ENCODE results near the gene TLR10. TPM values are rescaled to one million over a fixed set of nuclear protein-coding genes. Genes with fewer than 3 reads are reported as not detected.
"Not testable (repeated sequence)": the region's sequence is repeated elsewhere in the genome, so short reads cannot be mapped to it uniquely, and the experiment has no call there.

TLR10 gene
- polyA plus RNA-seq, 1 of the 3 experiments (the other 2 are of a cell fraction) = not detected

DNA sequence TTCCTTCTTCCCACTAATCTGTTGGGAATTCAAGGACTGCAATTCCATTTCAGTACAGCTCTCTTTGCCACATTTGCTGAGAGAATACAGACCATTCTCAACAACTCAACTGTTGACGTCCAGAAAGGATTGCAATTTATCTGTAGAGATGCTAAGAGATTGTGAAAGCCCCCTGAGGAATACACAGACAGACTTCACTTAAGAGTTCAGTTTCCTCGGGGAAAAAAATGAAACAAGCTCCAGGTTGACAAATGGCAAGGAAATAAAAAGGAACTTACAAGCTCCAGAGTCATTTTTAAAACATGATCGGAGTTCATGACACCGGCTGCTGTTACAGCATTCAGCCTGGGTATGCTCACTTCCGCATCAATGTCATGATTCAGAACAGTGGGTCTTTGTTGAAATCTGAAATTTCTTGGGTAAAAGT lies 13.8 kb downstream of the TLR10 start:
- H3K27me3 ChIP-seq (ENCODE audit: insufficient read depth) = no peaks in the 10 kb centered on the region; the same call in 1 of the 2 replicates
- no peaks in the 10 kb centered on the region for H3K79me2 ChIP-seq (ENCODE audit: insufficient read depth)
- H3K9ac ChIP-seq = no peak overlapping the region
- 56% methylated on average over 5 of the region's 5 CpGs for WGBS (ENCODE audit: low lambda C conversion rate)
- H3F3A ChIP-seq (replicated peaks; ENCODE audit: insufficient read depth) = no peaks in the 10 kb centered on the region
- no peak overlapping the region for H3K4me2 ChIP-seq
- CTCF ChIA-PET = interaction anchor here (0.6 to 4.5 kb wide), 5 partner anchors 9 to 36 kb away, joined by 3 to 37 read pairs (median 4); partner anchors contain the start of genes TLR1 and TLR10
- no peak for DNase-seq
- H3K4me3 ChIP-seq (ENCODE audit: low read depth in 2 of 2, low read length in 1 of 2) = no peak overlapping the region
- no peaks in the 10 kb centered on the region for H3K4me1 ChIP-seq (ENCODE audit: control insufficient read depth in 1 of 2, insufficient read depth in 2 of 2, low read depth in 1 of 2, low read length in 1 of 2)
- no peak for TF ChIP-seq FOSL2 (IDR thresholded peaks at IDR 0.05; ENCODE audit: borderline replicate concordance, low read depth)
- no peaks in the 10 kb centered on the region for H4K20me1 ChIP-seq (ENCODE audit: insufficient read depth)
- H3K36me3 ChIP-seq (replicated peaks in 1 of 2; ENCODE audit: control insufficient read depth in 1 of 2, insufficient read depth in 2 of 2, low read length in 1 of 2) = no peaks in the 10 kb centered on the region
- H3K9me2 ChIP-seq = no peaks in the 10 kb centered on the region
- no peaks in the 10 kb centered on the region for H3K9me3 ChIP-seq
- peak overlapping the region; percentile 36; the same call in 1 of the 2 replicates for H2AFZ ChIP-seq (ENCODE audit: low read depth)
- POLR2A ChIA-PET = no interaction called here
- H3K27ac ChIP-seq (ENCODE audit: low read depth in 2 of 2, low read length in 1 of 2) = no peak overlapping the region

DNA sequence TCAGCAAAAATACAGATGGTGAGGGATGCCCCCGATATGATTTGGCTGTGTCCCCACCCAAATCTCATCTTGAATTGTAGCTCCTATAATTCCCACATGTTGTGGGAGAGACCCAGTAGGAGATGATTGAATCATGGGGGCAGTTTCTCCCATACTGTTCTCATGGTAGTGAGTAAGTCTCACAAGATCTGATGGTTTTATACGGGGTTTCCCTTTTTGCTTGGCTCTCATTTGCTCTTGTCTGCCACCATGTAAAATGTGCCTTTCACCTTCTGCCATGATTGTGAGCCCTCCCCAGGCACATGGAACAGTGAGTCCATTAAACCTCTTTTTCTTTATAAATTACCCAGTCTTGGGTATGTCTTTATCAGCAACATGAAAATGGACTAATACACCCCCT lies 15.8 kb downstream of the TLR10 start:
- WGBS (ENCODE audit: low lambda C conversion rate) = 95% methylated on average over 2 of the region's 2 CpGs
- H3K4me3 ChIP-seq (ENCODE audit: low read depth in 2 of 2, low read length in 1 of 2); H3K36me3 ChIP-seq (replicated peaks in 1 of 2; ENCODE audit: control insufficient read depth in 1 of 2, insufficient read depth in 2 of 2, low read length in 1 of 2); H3K4me1 ChIP-seq (ENCODE audit: control insufficient read depth in 1 of 2, insufficient read depth in 2 of 2, low read depth in 1 of 2, low read length in 1 of 2); H4K20me1 ChIP-seq (ENCODE audit: insufficient read depth); H3K9me3 ChIP-seq; H3K27me3 ChIP-seq (ENCODE audit: insufficient read depth); H2AFZ ChIP-seq (ENCODE audit: low read depth); H3F3A ChIP-seq (replicated peaks; ENCODE audit: insufficient read depth); H3K27ac ChIP-seq (ENCODE audit: low read depth in 2 of 2, low read length in 1 of 2); POLR2A ChIA-PET; H3K79me2 ChIP-seq (ENCODE audit: insufficient read depth); H3K9ac ChIP-seq; H3K4me2 ChIP-seq; DNase-seq; H3K9me2 ChIP-seq: not testable (repeated sequence)
- CTCF ChIA-PET = interaction anchor here (1.6 kb wide), 1 partner anchor 16 kb away, joined by 10 read pairs; the partner anchor contains the start of gene TLR10

DNA sequence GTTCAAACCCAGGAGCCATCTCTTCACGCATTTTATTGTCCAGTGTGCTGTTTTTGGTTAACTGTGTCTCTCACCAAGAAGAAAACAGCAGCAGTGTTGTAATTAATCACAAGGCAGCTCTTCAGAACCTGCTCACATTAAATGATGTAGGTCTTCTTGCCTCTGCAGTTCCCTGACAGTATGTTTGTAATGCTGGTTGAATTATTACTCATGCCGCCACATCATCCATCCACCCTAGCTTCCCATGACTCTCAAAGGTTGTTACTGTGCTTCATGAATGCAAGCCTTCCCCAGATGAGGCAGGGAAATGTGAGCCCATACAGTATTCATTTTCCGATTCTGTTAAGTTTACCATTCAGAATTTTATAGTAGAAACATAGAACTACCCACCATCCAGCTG lies 17.4 kb downstream of the TLR10 start:
- Histone ChIP-seq H3K36me3 (replicated peaks in 1 of 2; ENCODE audit: control insufficient read depth in 1 of 2, insufficient read depth in 2 of 2, low read length in 1 of 2) (no peaks in the 10 kb centered on the region), H4K20me1 (ENCODE audit: insufficient read depth) (no peaks in the 10 kb centered on the region), H3K9me2 (no peaks in the 10 kb centered on the region), H3K4me3 (ENCODE audit: low read depth in 2 of 2, low read length in 1 of 2) (no peak overlapping the region), H3K9me3 (no peaks in the 10 kb centered on the region), H3F3A (replicated peaks; ENCODE audit: insufficient read depth) (no peaks in the 10 kb centered on the region), H3K4me1 (ENCODE audit: control insufficient read depth in 1 of 2, insufficient read depth in 2 of 2, low read depth in 1 of 2, low read length in 1 of 2) (no peaks in the 10 kb centered on the region), H3K4me2 (no peak overlapping the region), H3K27ac (ENCODE audit: low read depth in 2 of 2, low read length in 1 of 2) (no peak overlapping the region), H3K9ac (no peak overlapping the region), H3K79me2 (ENCODE audit: insufficient read depth) (no peaks in the 10 kb centered on the region), H3K27me3 (ENCODE audit: insufficient read depth) (no peaks in the 10 kb centered on the region), H2AFZ (ENCODE audit: low read depth) (no peak overlapping the region)
- CTCF ChIA-PET = interaction anchor here (0.6 to 2.1 kb wide), 6 partner anchors 17 to 586 kb away, joined by 3 to 10 read pairs (median 6); partner anchors contain the start of genes TLR1 and TLR10
- TF ChIP-seq NRF1 (IDR thresholded peaks at IDR 0.05; ENCODE audit: low read depth, low read length) (no peak), EZH2phosphoT487 (IDR thresholded peaks at IDR 0.05; ENCODE audit: borderline replicate concordance, low read depth) (no peak), NFIC (IDR thresholded peaks at IDR 0.05; ENCODE audit: borderline replicate concordance) (no peak), RAD21 (IDR thresholded peaks at IDR 0.05; ENCODE audit: low read length) (no peak), FOSL2 (IDR thresholded peaks at IDR 0.05; ENCODE audit: borderline replicate concordance, low read depth) (no peak)
- TF ChIP-seq, protein P1, sequence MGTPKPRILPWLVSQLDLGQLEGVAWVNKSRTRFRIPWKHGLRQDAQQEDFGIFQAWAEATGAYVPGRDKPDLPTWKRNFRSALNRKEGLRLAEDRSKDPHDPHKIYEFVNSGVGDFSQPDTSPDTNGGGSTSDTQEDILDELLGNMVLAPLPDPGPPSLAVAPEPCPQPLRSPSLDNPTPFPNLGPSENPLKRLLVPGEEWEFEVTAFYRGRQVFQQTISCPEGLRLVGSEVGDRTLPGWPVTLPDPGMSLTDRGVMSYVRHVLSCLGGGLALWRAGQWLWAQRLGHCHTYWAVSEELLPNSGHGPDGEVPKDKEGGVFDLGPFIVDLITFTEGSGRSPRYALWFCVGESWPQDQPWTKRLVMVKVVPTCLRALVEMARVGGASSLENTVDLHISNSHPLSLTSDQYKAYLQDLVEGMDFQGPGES (IDR thresholded peaks at IDR 0.05; ENCODE audit: low read depth, low read length) = no peak
- TF ChIP-seq, protein P2, sequence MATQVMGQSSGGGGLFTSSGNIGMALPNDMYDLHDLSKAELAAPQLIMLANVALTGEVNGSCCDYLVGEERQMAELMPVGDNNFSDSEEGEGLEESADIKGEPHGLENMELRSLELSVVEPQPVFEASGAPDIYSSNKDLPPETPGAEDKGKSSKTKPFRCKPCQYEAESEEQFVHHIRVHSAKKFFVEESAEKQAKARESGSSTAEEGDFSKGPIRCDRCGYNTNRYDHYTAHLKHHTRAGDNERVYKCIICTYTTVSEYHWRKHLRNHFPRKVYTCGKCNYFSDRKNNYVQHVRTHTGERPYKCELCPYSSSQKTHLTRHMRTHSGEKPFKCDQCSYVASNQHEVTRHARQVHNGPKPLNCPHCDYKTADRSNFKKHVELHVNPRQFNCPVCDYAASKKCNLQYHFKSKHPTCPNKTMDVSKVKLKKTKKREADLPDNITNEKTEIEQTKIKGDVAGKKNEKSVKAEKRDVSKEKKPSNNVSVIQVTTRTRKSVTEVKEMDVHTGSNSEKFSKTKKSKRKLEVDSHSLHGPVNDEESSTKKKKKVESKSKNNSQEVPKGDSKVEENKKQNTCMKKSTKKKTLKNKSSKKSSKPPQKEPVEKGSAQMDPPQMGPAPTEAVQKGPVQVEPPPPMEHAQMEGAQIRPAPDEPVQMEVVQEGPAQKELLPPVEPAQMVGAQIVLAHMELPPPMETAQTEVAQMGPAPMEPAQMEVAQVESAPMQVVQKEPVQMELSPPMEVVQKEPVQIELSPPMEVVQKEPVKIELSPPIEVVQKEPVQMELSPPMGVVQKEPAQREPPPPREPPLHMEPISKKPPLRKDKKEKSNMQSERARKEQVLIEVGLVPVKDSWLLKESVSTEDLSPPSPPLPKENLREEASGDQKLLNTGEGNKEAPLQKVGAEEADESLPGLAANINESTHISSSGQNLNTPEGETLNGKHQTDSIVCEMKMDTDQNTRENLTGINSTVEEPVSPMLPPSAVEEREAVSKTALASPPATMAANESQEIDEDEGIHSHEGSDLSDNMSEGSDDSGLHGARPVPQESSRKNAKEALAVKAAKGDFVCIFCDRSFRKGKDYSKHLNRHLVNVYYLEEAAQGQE (IDR thresholded peaks at IDR 0.05; ENCODE audit: low read depth, low read length) = no peak
- DNase-seq = no peak
- POLR2A ChIA-PET = no interaction called here
- WGBS (ENCODE audit: low lambda C conversion rate) = 88% methylated on average over 3 of the region's 3 CpGs

Data from SK-N-SH (cell line).